ENCODE results near the gene CRY1.

CRY1 gene

GRCh38 chr12:106957583-106957982 is 135.8 kb downstream of the CRY1 start:
- no peak for DNase-seq (ENCODE audit: low read depth)

GRCh38 chr12:106956048-106956578 is 137.2 kb downstream of the CRY1 start:
- DNase-seq (ENCODE audit: low read depth), result no peak

GRCh38 chr12:106955377-106956047 is 137.8 kb downstream of the CRY1 start, which contains the start of gene TMEM263:
Gene TMEM263 (plus strand): TSS chr12:106955907. CDS start chr12:106967117, 11,210 bp downstream.
- DNase-seq (ENCODE audit: low read depth), result peak; percentile 92

GRCh38 chr12:106954462-106955376 is 138.6 kb downstream of the CRY1 start:
- no peak for DNase-seq (ENCODE audit: low read depth)

GRCh38 chr12:106953352-106954250 is 139.7 kb downstream of the CRY1 start:
- DNase-seq (ENCODE audit: low read depth), result no peak

GRCh38 chr12:106950591-106950990 is 142.8 kb downstream of the CRY1 start:
- DNase-seq (ENCODE audit: low read depth), result no peak

GRCh38 chr12:106947461-106947860 is 145.9 kb downstream of the CRY1 start:
- no peak for DNase-seq (ENCODE audit: low read depth)

- no peak for DNase-seq (ENCODE audit: low read depth)
Measured at GRCh38 chr12:106945261-106945851, 148.0 kb downstream of the CRY1 start.

GRCh38 chr12:106942775-106943174 is 150.6 kb downstream of the CRY1 start:
- no peak for DNase-seq (ENCODE audit: low read depth)

- no peak for DNase-seq (ENCODE audit: low read depth)
Measured at GRCh38 chr12:106941481-106942156, 151.7 kb downstream of the CRY1 start.
